ENCODE results near the gene ARHGEF26. TPM values are rescaled to one million over a fixed set of nuclear protein-coding genes. Genes with fewer than 3 reads are reported as not detected.

The ARHGEF26 gene
- polyA plus RNA-seq, 1 donor (not counting 4 experiments of a cell fraction or from before 2014, with no cell fraction given) = 2.2 TPM

GRCh38 chr3:154105218-154105975, 15.8 kb upstream of the ARHGEF26 start:
- Histone ChIP-seq H3K36me3 (ENCODE audit: control insufficient read depth in 2 of 2, extremely low read depth in 1 of 2, insufficient read depth in 2 of 2, low read length in 2 of 2) (no peaks in the 10 kb centered on the region), H3K27me3 (ENCODE audit: control insufficient read depth, extremely low read depth, insufficient read depth, low read length) (no peaks in the 10 kb centered on the region), H3K79me2 (ENCODE audit: control insufficient read depth, insufficient read depth, low read length) (no peaks in the 10 kb centered on the region), H3K4me1 (ENCODE audit: control insufficient read depth, extremely low read depth, insufficient read depth, low read length) (no peaks in the 10 kb centered on the region), H4K20me1 (ENCODE audit: control insufficient read depth, extremely low read depth, insufficient read depth, low read length) (no peaks in the 10 kb centered on the region), H2AFZ (ENCODE audit: control insufficient read depth, low read length) (no peak overlapping the region), H3K9me1 (ENCODE audit: control insufficient read depth, extremely low read depth, insufficient read depth, low read length) (no peaks in the 10 kb centered on the region), H3K9me3 (ENCODE audit: control insufficient read depth, low read depth, low read length) (no peaks in the 10 kb centered on the region), H3K27ac (ENCODE audit: control insufficient read depth, insufficient read depth, low read length) (no peak overlapping the region), H3K4me2 (ENCODE audit: control insufficient read depth, extremely low read depth, insufficient read depth, low read depth, low read length) (no peak overlapping the region), H3K9ac (ENCODE audit: control insufficient read depth, extremely low read depth, insufficient read depth, low read length) (no peak overlapping the region), H3K4me3 (ENCODE audit: control insufficient read depth in 2 of 3, extremely low read depth in 1 of 3, insufficient read depth in 2 of 3, low read depth in 1 of 3, low read length in 3 of 3) (no peak overlapping the region)
- TF ChIP-seq CTCF (optimal IDR thresholded peaks at IDR 0.05 in 1 of 3, IDR thresholded peaks at IDR 0.05 in 1 of 3, conservative IDR thresholded peaks at IDR 0.05 in 1 of 3; ENCODE audit: extremely low read depth in 1 of 3, insufficient read depth in 2 of 3, low read length in 3 of 3) = no peak
- TF ChIP-seq EZH2 (IDR thresholded peaks at IDR 0.05; ENCODE audit: low read length) = no peak
- FAIRE-seq (no peak), DNase-seq (ENCODE audit: low read depth, low spot score) (no peak)
- dilution Hi-C loops (cut with MboI; ENCODE audit: extremely low pct_ligation_motif_present, low sequenced_read_pairs) = no loop called here

GRCh38 chr3:154111365-154111935, 9.7 kb upstream of the ARHGEF26 start:
- Histone ChIP-seq H4K20me1 (ENCODE audit: control insufficient read depth, extremely low read depth, insufficient read depth, low read length) (no peaks in the 10 kb centered on the region), H3K4me2 (ENCODE audit: control insufficient read depth, extremely low read depth, insufficient read depth, low read depth, low read length) (no peak overlapping the region), H3K79me2 (ENCODE audit: control insufficient read depth, insufficient read depth, low read length) (no peaks in the 10 kb centered on the region), H3K27me3 (ENCODE audit: control insufficient read depth, extremely low read depth, insufficient read depth, low read length) (no peaks in the 10 kb centered on the region), H3K9ac (ENCODE audit: control insufficient read depth, extremely low read depth, insufficient read depth, low read length) (no peak overlapping the region), H3K4me1 (ENCODE audit: control insufficient read depth, extremely low read depth, insufficient read depth, low read length) (no peaks in the 10 kb centered on the region), H3K27ac (ENCODE audit: control insufficient read depth, insufficient read depth, low read length) (no peak overlapping the region), H3K9me1 (ENCODE audit: control insufficient read depth, extremely low read depth, insufficient read depth, low read length) (no peaks in the 10 kb centered on the region), H3K4me3 (ENCODE audit: control insufficient read depth in 2 of 3, extremely low read depth in 1 of 3, insufficient read depth in 2 of 3, low read depth in 1 of 3, low read length in 3 of 3) (no peak overlapping the region), H3K9me3 (ENCODE audit: control insufficient read depth, low read depth, low read length) (no peaks in the 10 kb centered on the region), H2AFZ (ENCODE audit: control insufficient read depth, low read length) (no peak overlapping the region), H3K36me3 (ENCODE audit: control insufficient read depth in 2 of 2, extremely low read depth in 1 of 2, insufficient read depth in 2 of 2, low read length in 2 of 2) (no peaks in the 10 kb centered on the region)
- no peak for FAIRE-seq
- no peak for DNase-seq (ENCODE audit: low read depth, low spot score)
- no peak for TF ChIP-seq EZH2 (IDR thresholded peaks at IDR 0.05; ENCODE audit: low read length)
- no peak for TF ChIP-seq CTCF (optimal IDR thresholded peaks at IDR 0.05 in 1 of 3, IDR thresholded peaks at IDR 0.05 in 1 of 3, conservative IDR thresholded peaks at IDR 0.05 in 1 of 3; ENCODE audit: extremely low read depth in 1 of 3, insufficient read depth in 2 of 3, low read length in 3 of 3)
- dilution Hi-C loops (cut with MboI; ENCODE audit: extremely low pct_ligation_motif_present, low sequenced_read_pairs) = no loop called here

Measured in keratinocyte (primary cell).